ENCODE measurements around the gene RGS16.

The RGS16 gene

DNA sequence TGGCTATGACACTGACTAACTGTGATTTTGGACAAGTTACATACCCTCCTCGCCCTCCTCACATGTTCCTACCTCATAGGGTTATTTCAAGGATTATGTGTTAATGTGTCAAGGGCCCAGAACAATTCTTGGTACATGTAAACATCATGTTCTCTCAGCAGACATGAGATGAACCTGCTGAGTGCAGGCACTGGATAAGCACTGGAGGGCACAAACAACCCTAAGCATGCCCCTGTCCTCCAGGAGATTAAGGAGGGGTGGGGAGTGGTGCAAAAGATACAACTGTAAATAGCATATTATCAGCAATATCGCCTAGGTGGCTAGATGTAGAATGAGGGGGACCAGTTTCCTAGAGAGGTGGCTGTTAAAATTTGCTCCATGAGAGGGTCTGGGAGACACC lies 17.7 kb upstream of the RGS16 start:
- peaks cover 0 to 2% of the 10 kb centered on the region in 2 donors for H3K4me1 ChIP-seq (ENCODE audit: control insufficient read depth in 2 of 2, insufficient read depth in 2 of 2, low read length in 2 of 2)
- no peaks in the 10 kb centered on the region for H3K9me3 ChIP-seq (ENCODE audit: control insufficient read depth in 2 of 2, low read length in 2 of 2)

DNA sequence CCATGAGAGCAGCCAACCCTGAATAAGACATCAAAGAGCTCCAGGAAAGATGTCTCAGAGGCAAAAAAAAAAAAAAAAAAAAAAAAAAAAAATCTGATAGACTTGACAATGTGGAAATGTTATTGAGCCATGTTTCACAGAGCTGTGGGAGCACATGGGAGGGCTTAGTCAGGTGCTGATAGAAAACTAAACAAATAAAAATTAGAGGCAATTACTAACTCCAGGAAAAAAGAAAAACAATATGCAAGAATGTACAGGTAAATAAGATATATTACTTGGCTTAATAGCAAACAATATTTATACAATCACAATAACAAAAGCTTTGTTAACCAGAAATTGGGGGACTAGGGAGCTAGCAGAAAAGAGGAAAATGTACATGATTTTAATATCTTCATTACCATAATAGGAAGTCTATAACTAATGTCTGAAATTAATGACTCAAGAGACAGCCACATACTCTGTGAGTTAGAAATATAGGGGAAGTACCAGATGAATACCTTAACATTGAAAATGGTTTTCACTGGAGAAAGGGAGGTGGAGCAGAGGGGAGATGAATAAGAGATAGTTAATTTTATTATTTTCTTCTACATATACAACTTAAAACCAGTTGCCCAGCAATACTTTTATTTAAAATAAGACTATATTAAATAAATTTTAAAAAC lies 16.9 kb upstream of the RGS16 start:
- H3K27me3 ChIP-seq (ENCODE audit: control insufficient read depth in 2 of 2, insufficient read depth in 2 of 2, low read length in 2 of 2), result peaks cover 0 to 1% of the 10 kb centered on the region in 2 donors
- H3K27ac ChIP-seq (ENCODE audit: low read depth in 2 of 2, low read length in 2 of 2), result no peak overlapping the region

More for the DNA sequence above, 17.7 kb upstream of the RGS16 start:
- H3K9ac ChIP-seq (ENCODE audit: low read depth in 1 of 2, low read length in 2 of 2), result no peak overlapping the region
- no peaks in the 10 kb centered on the region for H3K36me3 ChIP-seq (ENCODE audit: control insufficient read depth in 2 of 2, insufficient read depth in 2 of 2, low read length in 2 of 2)
- H3K4me3 ChIP-seq (ENCODE audit: low read length in 2 of 2), result no peak overlapping the region
- no peak overlapping the region for H3K27ac ChIP-seq (ENCODE audit: low read depth in 2 of 2, low read length in 2 of 2)
- no peaks in the 10 kb centered on the region for H3K27me3 ChIP-seq (ENCODE audit: control insufficient read depth in 2 of 2, insufficient read depth in 2 of 2, low read length in 2 of 2)

GRCh38 chr1:182617734-182618351 lies 13.7 kb upstream of the RGS16 start:
- peaks cover 8 to 12% of the 10 kb centered on the region in 2 donors for H3K4me1 ChIP-seq (ENCODE audit: control insufficient read depth in 2 of 2, insufficient read depth in 2 of 2, low read length in 2 of 2)
- H3K27me3 ChIP-seq (ENCODE audit: control insufficient read depth in 2 of 2, insufficient read depth in 2 of 2, low read length in 2 of 2), result peaks cover 5 to 23% of the 10 kb centered on the region in 2 donors
- H3K36me3 ChIP-seq (ENCODE audit: control insufficient read depth in 2 of 2, insufficient read depth in 2 of 2, low read length in 2 of 2), result no peaks in the 10 kb centered on the region
- no peaks in the 10 kb centered on the region for H3K9me3 ChIP-seq (ENCODE audit: control insufficient read depth in 2 of 2, low read length in 2 of 2)
- H3K4me3 ChIP-seq (ENCODE audit: low read length in 2 of 2), result no peak overlapping the region
- H3K9ac ChIP-seq (ENCODE audit: low read depth in 1 of 2, low read length in 2 of 2), result no peak overlapping the region
- no peak overlapping the region for H3K27ac ChIP-seq (ENCODE audit: low read depth in 2 of 2, low read length in 2 of 2)

More for the DNA sequence above, 16.9 kb upstream of the RGS16 start:
- Histone ChIP-seq H3K9me3 (ENCODE audit: control insufficient read depth in 2 of 2, low read length in 2 of 2) (no peaks in the 10 kb centered on the region), H3K36me3 (ENCODE audit: control insufficient read depth in 2 of 2, insufficient read depth in 2 of 2, low read length in 2 of 2) (no peaks in the 10 kb centered on the region), H3K9ac (ENCODE audit: low read depth in 1 of 2, low read length in 2 of 2) (no peak overlapping the region), H3K4me3 (ENCODE audit: low read length in 2 of 2) (no peak overlapping the region), H3K4me1 (ENCODE audit: control insufficient read depth in 2 of 2, insufficient read depth in 2 of 2, low read length in 2 of 2) (peaks cover 0 to 4% of the 10 kb centered on the region in 2 donors)

DNA sequence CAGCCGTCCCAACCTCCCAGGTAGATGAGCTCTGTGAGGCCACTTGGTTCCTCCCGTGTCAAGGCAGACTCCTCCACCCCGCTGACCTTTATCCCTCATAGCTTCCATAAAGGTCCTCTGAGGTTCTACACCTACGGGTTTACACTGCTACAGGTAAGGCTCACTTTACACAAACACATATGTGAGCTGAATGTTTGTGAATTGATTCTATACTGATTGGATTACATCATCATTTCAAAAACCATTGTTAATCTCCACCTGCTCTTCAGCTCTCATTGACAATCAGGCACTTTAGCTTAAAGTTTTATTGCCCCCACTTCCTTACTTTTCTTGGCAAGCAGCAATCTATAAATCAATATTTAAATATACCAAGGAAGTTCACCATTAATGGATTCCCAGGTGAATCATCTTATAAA lies 12.8 kb upstream of the RGS16 start:
- no peak overlapping the region for H3K27ac ChIP-seq (ENCODE audit: low read depth in 2 of 2, low read length in 2 of 2)
- H3K9me3 ChIP-seq (ENCODE audit: control insufficient read depth in 2 of 2, low read length in 2 of 2), result no peaks in the 10 kb centered on the region
- H3K4me1 ChIP-seq (ENCODE audit: control insufficient read depth in 2 of 2, insufficient read depth in 2 of 2, low read length in 2 of 2), result peaks cover 8 to 12% of the 10 kb centered on the region in 2 donors
- H3K36me3 ChIP-seq (ENCODE audit: control insufficient read depth in 2 of 2, insufficient read depth in 2 of 2, low read length in 2 of 2), result no peaks in the 10 kb centered on the region
- peaks cover 5 to 23% of the 10 kb centered on the region in 2 donors for H3K27me3 ChIP-seq (ENCODE audit: control insufficient read depth in 2 of 2, insufficient read depth in 2 of 2, low read length in 2 of 2)
- no peak overlapping the region for H3K9ac ChIP-seq (ENCODE audit: low read depth in 1 of 2, low read length in 2 of 2)
- H3K4me3 ChIP-seq (ENCODE audit: low read length in 2 of 2), result no peak overlapping the region

GRCh38 chr1:182616130-182617013 lies 12.2 kb upstream of the RGS16 start:
- no peak overlapping the region for H3K27ac ChIP-seq (ENCODE audit: low read depth in 2 of 2, low read length in 2 of 2)
- no peaks in the 10 kb centered on the region for H3K36me3 ChIP-seq (ENCODE audit: control insufficient read depth in 2 of 2, insufficient read depth in 2 of 2, low read length in 2 of 2)
- H3K9ac ChIP-seq (ENCODE audit: low read depth in 1 of 2, low read length in 2 of 2), result no peak overlapping the region
- no peaks in the 10 kb centered on the region for H3K9me3 ChIP-seq (ENCODE audit: control insufficient read depth in 2 of 2, low read length in 2 of 2)
- peaks cover 8 to 12% of the 10 kb centered on the region in 2 donors for H3K4me1 ChIP-seq (ENCODE audit: control insufficient read depth in 2 of 2, insufficient read depth in 2 of 2, low read length in 2 of 2)
- H3K4me3 ChIP-seq (ENCODE audit: low read length in 2 of 2), result no peak overlapping the region
- H3K27me3 ChIP-seq (ENCODE audit: control insufficient read depth in 2 of 2, insufficient read depth in 2 of 2, low read length in 2 of 2), result peaks cover 5 to 23% of the 10 kb centered on the region in 2 donors

- H3K9me3 ChIP-seq (ENCODE audit: control insufficient read depth in 2 of 2, low read length in 2 of 2), result no peaks in the 10 kb centered on the region
- H3K4me3 ChIP-seq (ENCODE audit: low read length in 2 of 2), result peak overlapping the region; percentile 60 to 75
- H3K9ac ChIP-seq (ENCODE audit: low read depth in 1 of 2, low read length in 2 of 2), result peak overlapping the region; percentile 41 to 60
- H3K36me3 ChIP-seq (ENCODE audit: control insufficient read depth in 2 of 2, insufficient read depth in 2 of 2, low read length in 2 of 2), result no peaks in the 10 kb centered on the region
- H3K4me1 ChIP-seq (ENCODE audit: control insufficient read depth in 2 of 2, insufficient read depth in 2 of 2, low read length in 2 of 2), result peaks cover 8 to 12% of the 10 kb centered on the region in 2 donors
- peak overlapping the region; percentile 70 to 80 for H3K27ac ChIP-seq (ENCODE audit: low read depth in 2 of 2, low read length in 2 of 2)
- peaks cover 5 to 23% of the 10 kb centered on the region in 2 donors for H3K27me3 ChIP-seq (ENCODE audit: control insufficient read depth in 2 of 2, insufficient read depth in 2 of 2, low read length in 2 of 2)
Observed at GRCh38 chr1:182615468-182616129, 11.4 kb upstream of the RGS16 start.

GRCh38 chr1:182614796-182615454 lies 10.7 kb upstream of the RGS16 start:
- Histone ChIP-seq H3K9ac (ENCODE audit: low read depth in 1 of 2, low read length in 2 of 2) (peak overlapping the region; percentile 41 to 60), H3K4me1 (ENCODE audit: control insufficient read depth in 2 of 2, insufficient read depth in 2 of 2, low read length in 2 of 2) (peaks cover 8 to 12% of the 10 kb centered on the region in 2 donors), H3K4me3 (ENCODE audit: low read length in 2 of 2) (peak overlapping the region; percentile 60 to 75), H3K36me3 (ENCODE audit: control insufficient read depth in 2 of 2, insufficient read depth in 2 of 2, low read length in 2 of 2) (no peaks in the 10 kb centered on the region), H3K27ac (ENCODE audit: low read depth in 2 of 2, low read length in 2 of 2) (peak overlapping the region; percentile 70 to 80), H3K27me3 (ENCODE audit: control insufficient read depth in 2 of 2, insufficient read depth in 2 of 2, low read length in 2 of 2) (peaks cover 5 to 23% of the 10 kb centered on the region in 2 donors), H3K9me3 (ENCODE audit: control insufficient read depth in 2 of 2, low read length in 2 of 2) (no peaks in the 10 kb centered on the region)

- no peaks in the 10 kb centered on the region for H3K9me3 ChIP-seq (ENCODE audit: control insufficient read depth in 2 of 2, low read length in 2 of 2)
- peaks cover 5 to 23% of the 10 kb centered on the region in 2 donors for H3K27me3 ChIP-seq (ENCODE audit: control insufficient read depth in 2 of 2, insufficient read depth in 2 of 2, low read length in 2 of 2)
- H3K36me3 ChIP-seq (ENCODE audit: control insufficient read depth in 2 of 2, insufficient read depth in 2 of 2, low read length in 2 of 2), result no peaks in the 10 kb centered on the region
- peaks cover 4 to 12% of the 10 kb centered on the region in 2 donors for H3K4me1 ChIP-seq (ENCODE audit: control insufficient read depth in 2 of 2, insufficient read depth in 2 of 2, low read length in 2 of 2)
- no peak overlapping the region for H3K4me3 ChIP-seq (ENCODE audit: low read length in 2 of 2)
- H3K27ac ChIP-seq (ENCODE audit: low read depth in 2 of 2, low read length in 2 of 2), result no peak overlapping the region
- no peak overlapping the region for H3K9ac ChIP-seq (ENCODE audit: low read depth in 1 of 2, low read length in 2 of 2)
Observed at GRCh38 chr1:182611787-182612186, 7.6 kb upstream of the RGS16 start.

- Histone ChIP-seq H3K4me1 (ENCODE audit: control insufficient read depth in 2 of 2, insufficient read depth in 2 of 2, low read length in 2 of 2) (peaks cover 4 to 12% of the 10 kb centered on the region in 2 donors), H3K4me3 (ENCODE audit: low read length in 2 of 2) (no peak overlapping the region), H3K27me3 (ENCODE audit: control insufficient read depth in 2 of 2, insufficient read depth in 2 of 2, low read length in 2 of 2) (peaks cover 5 to 23% of the 10 kb centered on the region in 2 donors), H3K36me3 (ENCODE audit: control insufficient read depth in 2 of 2, insufficient read depth in 2 of 2, low read length in 2 of 2) (no peaks in the 10 kb centered on the region), H3K27ac (ENCODE audit: low read depth in 2 of 2, low read length in 2 of 2) (no peak overlapping the region), H3K9ac (ENCODE audit: low read depth in 1 of 2, low read length in 2 of 2) (no peak overlapping the region), H3K9me3 (ENCODE audit: control insufficient read depth in 2 of 2, low read length in 2 of 2) (no peaks in the 10 kb centered on the region)
Observed at GRCh38 chr1:182611326-182611725, 7.1 kb upstream of the RGS16 start.

Data from mucosa of rectum (tissue), 2 donors.